ENCODE data around the gene PLEKHA3. TPM values are rescaled to one million over a fixed set of nuclear protein-coding genes. Genes with fewer than 3 reads are reported as not detected.
"Not testable (repeated sequence)": the region's sequence is repeated elsewhere in the genome, so short reads cannot be mapped to it uniquely, and the experiment has no call there.

PLEKHA3 gene
- total and polyA plus RNA-seq, 2 donors = 15.0 to 20.2 TPM

DNA sequence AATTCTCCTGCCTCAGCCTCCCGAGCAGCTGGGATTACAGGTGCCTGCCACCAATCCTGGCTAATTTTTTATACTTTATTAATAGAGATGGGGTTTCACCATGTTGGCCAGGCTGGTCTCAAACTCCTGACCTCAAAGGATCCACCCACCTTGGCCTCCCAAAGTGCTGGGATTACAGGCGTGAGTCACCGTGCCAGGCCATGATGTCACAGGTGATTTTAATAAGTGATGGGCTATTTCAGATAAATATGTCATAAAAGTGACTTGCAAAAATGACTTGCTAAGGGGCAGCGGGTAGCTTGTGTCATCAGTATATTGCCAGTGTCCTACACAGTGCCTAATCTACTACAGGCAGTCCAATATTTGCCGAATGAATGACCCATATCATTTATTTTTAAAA lies 8.9 kb upstream of the PLEKHA3 start:
- H3K4me1 ChIP-seq (ENCODE audit: insufficient read depth); H3K36me3 ChIP-seq (ENCODE audit: insufficient read depth); H3K27ac ChIP-seq (ENCODE audit: low read depth); H3K4me3 ChIP-seq (ENCODE audit: low read depth, low read length); DNase-seq (ENCODE audit: extremely low spot score): not testable (repeated sequence)
- 92% methylated on average over 5 of the region's 5 CpGs for WGBS

DNA sequence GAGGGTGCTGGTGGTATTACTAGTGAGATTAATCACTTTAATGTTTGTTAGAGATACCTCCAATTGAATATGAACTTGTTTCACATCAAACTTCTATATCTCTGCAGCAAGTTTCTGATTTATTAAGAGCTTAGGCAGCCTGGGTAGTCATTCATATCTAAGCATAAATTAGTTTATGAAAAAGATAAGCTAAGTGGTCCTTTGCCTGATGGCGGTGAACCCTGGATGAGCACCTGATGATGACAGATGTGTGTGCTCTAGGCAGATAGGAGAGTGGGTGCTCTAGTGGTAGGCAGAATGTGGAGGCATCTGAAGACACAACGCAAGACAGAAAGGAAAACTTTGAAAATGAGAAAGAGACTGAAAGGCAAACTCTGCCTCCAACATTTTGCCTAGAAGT lies 6.9 kb upstream of the PLEKHA3 start:
- no peaks in the 10 kb centered on the region for H3K4me1 ChIP-seq (ENCODE audit: insufficient read depth)
- H3K27ac ChIP-seq (ENCODE audit: low read depth) = no peak overlapping the region
- no peak for DNase-seq (ENCODE audit: extremely low spot score)
- 96% methylated on average over 2 of the region's 2 CpGs for WGBS
- no peak overlapping the region for H3K4me3 ChIP-seq (ENCODE audit: low read depth, low read length)
- H3K36me3 ChIP-seq (ENCODE audit: insufficient read depth) = no peaks in the 10 kb centered on the region

DNA sequence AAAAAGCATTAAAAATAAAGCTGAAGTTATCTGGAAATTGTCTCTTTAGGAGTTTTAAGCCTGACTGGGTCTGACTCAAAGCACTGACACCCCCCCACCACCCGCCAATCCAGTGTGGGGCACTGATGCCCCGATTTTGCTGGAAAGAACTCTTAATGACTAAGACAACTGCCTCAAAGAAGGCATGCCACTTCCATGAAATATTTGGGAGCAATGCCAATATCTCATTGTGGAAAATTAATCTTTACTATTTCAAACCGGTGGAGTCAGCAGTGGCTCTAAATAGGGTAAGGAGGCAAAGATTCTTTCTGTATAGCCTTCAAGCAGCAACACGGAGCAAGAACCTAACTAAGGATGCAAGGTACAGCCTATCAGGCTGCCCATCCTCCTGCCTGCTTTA lies 6.3 kb upstream of the PLEKHA3 start:
- WGBS = 54% methylated on average over 4 of the region's 4 CpGs
- Histone ChIP-seq H3K27ac (ENCODE audit: low read depth) (no peak overlapping the region), H3K36me3 (ENCODE audit: insufficient read depth) (no peaks in the 10 kb centered on the region), H3K4me1 (ENCODE audit: insufficient read depth) (no peaks in the 10 kb centered on the region), H3K4me3 (ENCODE audit: low read depth, low read length) (no peak overlapping the region)
- no peak for DNase-seq (ENCODE audit: extremely low spot score)

- no peak overlapping the region for H3K27ac ChIP-seq (ENCODE audit: low read depth)
- 96% methylated on average over 5 of the region's 5 CpGs for WGBS
These were observed 5.7 kb upstream of the PLEKHA3 start for GRCh38 chr2:178474560-178474959.

GRCh38 chr2:178476477-178476876 lies 3.8 kb upstream of the PLEKHA3 start:
- Histone ChIP-seq H3K27ac (ENCODE audit: low read depth) (no peak overlapping the region), H3K36me3 (ENCODE audit: insufficient read depth) (no peaks in the 10 kb centered on the region), H3K4me3 (ENCODE audit: low read depth, low read length) (no peak overlapping the region), H3K4me1 (ENCODE audit: insufficient read depth) (no peaks in the 10 kb centered on the region)
- no peak for DNase-seq (ENCODE audit: extremely low spot score)

More at GRCh38 chr2:178474560-178474959, 5.7 kb upstream of the PLEKHA3 start:
- Histone ChIP-seq H3K4me3 (ENCODE audit: low read depth, low read length) (no peak overlapping the region), H3K4me1 (ENCODE audit: insufficient read depth) (no peaks in the 10 kb centered on the region), H3K36me3 (ENCODE audit: insufficient read depth) (no peaks in the 10 kb centered on the region)
- no peak for DNase-seq (ENCODE audit: extremely low spot score)

GRCh38 chr2:178477443-178478129 lies 2.7 kb upstream of the PLEKHA3 start:
- H3K4me3 ChIP-seq (ENCODE audit: low read depth, low read length) = peak overlapping the region; percentile 50
- H3K4me1 ChIP-seq (ENCODE audit: insufficient read depth) = no peaks in the 10 kb centered on the region
- H3K27ac ChIP-seq (ENCODE audit: low read depth) = no peak overlapping the region
- WGBS = 11% methylated on average over 3 of the region's 3 CpGs
- H3K36me3 ChIP-seq (ENCODE audit: insufficient read depth) = no peaks in the 10 kb centered on the region
- no peak for DNase-seq (ENCODE audit: extremely low spot score)

DNA sequence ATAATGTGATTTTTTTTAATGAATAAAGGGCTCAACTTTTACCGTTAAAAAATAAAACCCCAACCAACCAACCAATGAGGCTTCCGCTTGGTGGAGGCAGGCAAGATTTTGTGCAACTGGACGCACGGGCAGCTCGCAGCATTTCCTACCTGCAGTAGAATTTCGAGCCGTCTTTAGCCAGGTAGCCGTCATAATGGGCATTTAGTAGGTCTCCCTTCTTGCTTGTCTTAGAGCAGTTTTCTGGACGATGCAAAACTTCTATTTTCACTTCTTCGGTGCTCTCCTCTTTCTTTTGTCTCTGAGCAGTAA lies 2.2 kb upstream of the PLEKHA3 start:
- under 1% methylated on average over 10 of the region's 10 CpGs for WGBS
- DNase-seq (ENCODE audit: extremely low spot score) = no peak

GRCh38 chr2:178478439-178479274 lies 1.6 kb upstream of the PLEKHA3 start, which contains the start of gene FKBP7:
FKBP7 (minus strand) TSS chr2:178478600; CDS start chr2:178478499, 101 bp downstream.
- Histone ChIP-seq H3K4me1 (ENCODE audit: insufficient read depth) (no peaks in the 10 kb centered on the region), H3K27ac (ENCODE audit: low read depth) (peak within 1 kb of the TSS; percentile 88), H3K36me3 (ENCODE audit: insufficient read depth) (no peaks in the 10 kb centered on the region), H3K4me3 (ENCODE audit: low read depth, low read length) (peak within 1 kb of the TSS; percentile 50)
- WGBS = 2% methylated on average over 56 of the region's 56 CpGs
- DNase-seq (ENCODE audit: extremely low spot score) = peak; percentile 80

More for the DNA sequence above, 2.2 kb upstream of the PLEKHA3 start:
- Histone ChIP-seq H3K36me3 (ENCODE audit: insufficient read depth) (no peaks in the 10 kb centered on the region), H3K4me1 (ENCODE audit: insufficient read depth) (no peaks in the 10 kb centered on the region), H3K4me3 (ENCODE audit: low read depth, low read length) (peak overlapping the region; percentile 50), H3K27ac (ENCODE audit: low read depth) (peak overlapping the region; percentile 66)

DNA sequence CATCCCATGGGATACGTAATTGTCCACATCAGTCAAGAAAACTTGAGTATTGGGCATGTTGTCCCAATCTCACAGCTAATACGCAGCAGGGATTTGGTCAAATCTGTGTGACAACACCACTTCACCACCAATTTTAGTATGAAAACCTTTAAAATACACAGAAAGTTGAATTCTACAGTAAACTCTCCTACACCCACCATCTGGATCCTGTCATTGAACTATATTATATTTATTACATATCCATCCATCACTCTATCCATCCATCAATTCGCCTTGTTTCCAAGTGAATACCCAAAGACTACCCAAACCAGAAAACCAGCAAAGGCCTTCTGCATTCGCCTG lies 1.0 kb upstream of the PLEKHA3 start:
- Histone ChIP-seq H3K4me1 (ENCODE audit: insufficient read depth) (no peaks in the 10 kb centered on the region), H3K4me3 (ENCODE audit: low read depth, low read length) (no peak overlapping the region), H3K36me3 (ENCODE audit: insufficient read depth) (no peaks in the 10 kb centered on the region), H3K27ac (ENCODE audit: low read depth) (peak overlapping the region; percentile 88)
- DNase-seq (ENCODE audit: extremely low spot score) = no peak
- 60% methylated on average over 4 of the region's 4 CpGs for WGBS

DNA sequence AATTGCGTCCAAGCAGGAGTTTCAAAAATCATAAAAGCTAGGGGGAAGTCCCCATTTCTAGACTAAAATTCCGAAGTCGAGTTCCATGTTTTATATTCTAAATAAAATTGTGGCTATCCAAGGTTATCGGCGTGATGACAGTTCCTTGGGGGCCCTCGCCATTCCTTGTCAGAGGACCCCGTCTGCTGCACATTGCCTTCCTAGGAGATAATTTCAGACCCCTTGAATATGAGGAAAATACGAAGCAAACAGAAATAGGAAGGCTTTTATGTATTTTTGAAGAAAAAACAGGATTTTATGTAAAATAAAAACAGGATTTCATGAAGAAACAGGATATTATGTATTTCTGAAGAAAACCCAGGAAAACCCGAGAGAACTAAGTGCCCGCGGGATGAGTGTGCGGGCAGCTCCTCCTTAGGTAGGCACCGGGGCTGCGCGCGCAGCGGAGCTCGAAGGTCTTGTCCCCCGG lies 465 bp upstream of the PLEKHA3 start:
- Histone ChIP-seq H3K36me3 (ENCODE audit: insufficient read depth) (no peaks in the 10 kb centered on the region), H3K4me3 (ENCODE audit: low read depth, low read length) (peak overlapping the region; percentile 76), H3K27ac (ENCODE audit: low read depth) (peak overlapping the region; percentile 39), H3K4me1 (ENCODE audit: insufficient read depth) (peaks cover under 1% of the 10 kb centered on the region)
- no peak for DNase-seq (ENCODE audit: extremely low spot score)
- WGBS = 23% methylated on average over 19 of the region's 19 CpGs

- 85% methylated on average over 4 of the region's 4 CpGs for WGBS
- Histone ChIP-seq H3K4me3 (ENCODE audit: low read depth, low read length) (no peak overlapping the region), H3K36me3 (ENCODE audit: insufficient read depth) (no peaks in the 10 kb centered on the region), H3K27ac (ENCODE audit: low read depth) (no peak overlapping the region), H3K4me1 (ENCODE audit: insufficient read depth) (peaks cover 1% of the 10 kb centered on the region)
- DNase-seq (ENCODE audit: extremely low spot score) = no peak
These were observed 2.2 kb downstream of the PLEKHA3 start for GRCh38 chr2:178482437-178482836.

DNA sequence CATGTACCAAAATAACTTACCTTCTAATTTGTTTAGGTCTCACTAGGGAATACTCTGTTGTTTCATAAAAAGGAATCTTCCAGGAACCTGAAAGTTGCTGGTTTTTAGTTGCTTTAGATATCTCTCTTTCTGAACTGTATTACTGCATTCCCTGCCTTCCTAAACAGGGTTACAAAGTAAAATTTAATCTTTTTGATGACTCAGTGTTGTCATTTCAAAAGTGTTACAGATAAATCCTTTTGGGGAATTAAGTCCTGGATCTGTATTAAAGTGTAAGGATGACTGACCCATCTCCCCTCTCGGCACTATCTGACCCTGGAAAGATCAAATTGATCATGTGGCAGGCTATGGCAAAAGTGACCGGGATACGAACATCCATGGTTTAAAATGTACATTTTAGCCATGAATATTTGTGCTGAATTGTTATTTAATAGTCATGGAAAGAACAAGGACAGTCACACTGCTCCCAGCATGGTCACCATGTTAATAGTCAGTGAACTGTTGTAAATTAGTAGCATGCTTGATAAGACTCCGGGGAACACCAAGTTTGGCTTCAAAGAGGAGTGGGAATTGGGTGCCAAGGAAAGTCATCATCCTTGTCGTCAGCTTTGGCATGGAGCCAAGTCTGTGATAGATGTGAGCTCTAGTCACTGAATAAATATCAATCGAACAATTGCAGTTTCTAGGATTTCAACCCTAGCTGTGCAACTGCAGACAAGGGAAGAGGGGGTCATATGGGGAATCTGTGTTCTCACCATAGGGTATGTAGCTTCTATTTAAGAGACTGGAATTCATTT lies 4.2 kb downstream of the PLEKHA3 start:
- Histone ChIP-seq H3K36me3 (ENCODE audit: insufficient read depth) (no peaks in the 10 kb centered on the region), H3K4me1 (ENCODE audit: insufficient read depth) (peaks cover 1% of the 10 kb centered on the region), H3K4me3 (ENCODE audit: low read depth, low read length) (no peak overlapping the region), H3K27ac (ENCODE audit: low read depth) (no peak overlapping the region)
- DNase-seq (ENCODE audit: extremely low spot score) = no peak
- WGBS = 53% methylated on average over 6 of the region's 6 CpGs

DNA sequence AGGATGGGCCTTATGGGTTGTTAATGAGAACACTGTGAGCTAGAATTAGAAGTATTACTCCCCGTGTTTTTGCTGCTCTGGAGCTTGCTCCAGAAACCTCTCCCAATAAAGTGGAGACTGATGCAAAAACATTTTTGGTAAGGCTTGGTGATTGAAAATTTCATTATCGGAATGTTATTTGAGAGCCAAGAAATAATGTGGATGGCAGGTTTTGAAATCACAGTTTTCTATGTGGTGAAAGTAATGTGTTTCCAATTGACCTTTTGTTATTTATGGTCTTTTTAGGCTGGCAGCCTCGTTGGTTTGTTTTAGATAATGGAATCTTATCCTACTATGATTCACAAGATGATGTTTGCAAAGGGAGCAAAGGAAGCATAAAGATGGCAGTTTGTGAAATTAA lies 5.1 kb downstream of the PLEKHA3 start:
- 70% methylated on average over 3 of the region's 3 CpGs for WGBS
- Histone ChIP-seq H3K4me3 (ENCODE audit: low read depth, low read length) (no peak overlapping the region), H3K27ac (ENCODE audit: low read depth) (no peak overlapping the region), H3K4me1 (ENCODE audit: insufficient read depth) (peaks cover 1% of the 10 kb centered on the region), H3K36me3 (ENCODE audit: insufficient read depth) (no peaks in the 10 kb centered on the region)
- DNase-seq (ENCODE audit: extremely low spot score) = no peak
